ENCODE data around the gene CEACAM20. TPM values are rescaled to one million over a fixed set of nuclear protein-coding genes. Genes with fewer than 3 reads are reported as not detected.

CEACAM20 gene
- total RNA-seq, 1 experiment from 2014 or later: not detected

DNA sequence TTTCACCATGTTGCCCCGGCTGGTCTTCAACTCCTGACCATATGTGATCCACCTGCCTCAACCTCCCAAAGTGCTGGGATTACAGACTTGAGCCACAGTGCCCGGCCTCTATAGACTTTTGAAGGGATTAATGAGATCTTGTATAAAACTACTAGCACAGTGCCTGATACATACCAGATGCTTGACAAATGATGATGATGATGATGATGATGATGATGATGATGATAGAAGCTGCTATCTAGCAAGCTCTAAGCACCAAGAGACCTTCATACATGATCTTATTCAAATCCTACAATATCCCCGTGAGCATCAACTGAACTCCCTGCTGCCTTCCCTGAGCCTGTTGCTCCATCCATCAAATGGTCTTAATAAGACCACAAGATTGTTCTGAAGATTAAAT, 14.4 kb downstream of the CEACAM20 start:
- intact Hi-C loops (cut with micrococcal nuclease): no loop called here
- Histone ChIP-seq H2AFZ (ENCODE audit: low read depth, low read length, poor library complexity, severe bottlenecking) (no peak overlapping the region), H3K27me3 (ENCODE audit: insufficient read depth, low read length) (no peaks in the 10 kb centered on the region), H3K4me3 (replicated peaks in 1 of 2; ENCODE audit: low read depth in 1 of 2, low read length in 2 of 2) (no peak overlapping the region), H3K9me3 (ENCODE audit: control insufficient read depth in 1 of 2, insufficient read depth in 1 of 2, low read depth in 1 of 2, low read length in 2 of 2) (no peaks in the 10 kb centered on the region), H3K9ac (ENCODE audit: low read length) (no peak overlapping the region), H3K4me2 (ENCODE audit: low read length) (no peak overlapping the region), H3K27ac (ENCODE audit: low read depth, low read length) (no peak overlapping the region), H3K9me2 (ENCODE audit: insufficient read depth) (no peaks in the 10 kb centered on the region), H3K79me2 (ENCODE audit: insufficient read depth, low read length) (no peaks in the 10 kb centered on the region), H3K36me3 (ENCODE audit: control insufficient read depth in 1 of 2, insufficient read depth in 2 of 2, low read length in 2 of 2) (no peaks in the 10 kb centered on the region), H4K20me1 (ENCODE audit: insufficient read depth) (no peaks in the 10 kb centered on the region), H3K4me1 (ENCODE audit: control insufficient read depth in 1 of 2, insufficient read depth in 2 of 2, low read length in 2 of 2) (no peaks in the 10 kb centered on the region)
- CTCF ChIA-PET: interaction anchor here (1.4 kb wide), 1 partner anchor 15 kb away, joined by 3 read pairs; the partner anchor contains the start of gene ZNF180
- RAD21 ChIA-PET (ENCODE audit: low non-redundant PET in 1 of 2, low total read pairs in 2 of 2, uncharacterized antibody in 2 of 2, unreplicated experiment in 2 of 2): no interaction called here
- POLR2A ChIA-PET: no interaction called here
- DNase-seq (ENCODE audit: low read depth, low spot score) (no peak), ATAC-seq (no peak)
- no TSS peak for BruUV-seq (replicated peaks)
- TF ChIP-seq, protein P1, sequence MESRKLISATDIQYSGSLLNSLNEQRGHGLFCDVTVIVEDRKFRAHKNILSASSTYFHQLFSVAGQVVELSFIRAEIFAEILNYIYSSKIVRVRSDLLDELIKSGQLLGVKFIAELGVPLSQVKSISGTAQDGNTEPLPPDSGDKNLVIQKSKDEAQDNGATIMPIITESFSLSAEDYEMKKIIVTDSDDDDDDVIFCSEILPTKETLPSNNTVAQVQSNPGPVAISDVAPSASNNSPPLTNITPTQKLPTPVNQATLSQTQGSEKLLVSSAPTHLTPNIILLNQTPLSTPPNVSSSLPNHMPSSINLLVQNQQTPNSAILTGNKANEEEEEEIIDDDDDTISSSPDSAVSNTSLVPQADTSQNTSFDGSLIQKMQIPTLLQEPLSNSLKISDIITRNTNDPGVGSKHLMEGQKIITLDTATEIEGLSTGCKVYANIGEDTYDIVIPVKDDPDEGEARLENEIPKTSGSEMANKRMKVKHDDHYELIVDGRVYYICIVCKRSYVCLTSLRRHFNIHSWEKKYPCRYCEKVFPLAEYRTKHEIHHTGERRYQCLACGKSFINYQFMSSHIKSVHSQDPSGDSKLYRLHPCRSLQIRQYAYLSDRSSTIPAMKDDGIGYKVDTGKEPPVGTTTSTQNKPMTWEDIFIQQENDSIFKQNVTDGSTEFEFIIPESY (IDR thresholded peaks at IDR 0.05; ENCODE audit: extremely low read depth, insufficient replicate concordance, low read length): no peak
- TF ChIP-seq ATF3 (IDR thresholded peaks at IDR 0.05) (no peak), POLR2A (IDR thresholded peaks at IDR 0.05; ENCODE audit: borderline replicate concordance, extremely low read depth, insufficient read depth, insufficient read length) (no peak), EGR1 (IDR thresholded peaks at IDR 0.05; ENCODE audit: low read depth) (no peak), CEBPB (IDR thresholded peaks at IDR 0.05; ENCODE audit: low read depth) (no peak), SIN3A (IDR thresholded peaks at IDR 0.05; ENCODE audit: low read depth) (no peak), ZFX (IDR thresholded peaks at IDR 0.05) (no peak), POLR2AphosphoS5 (IDR thresholded peaks at IDR 0.05; ENCODE audit: low read depth, low read length) (no peak), EZH2 (IDR thresholded peaks at IDR 0.05) (no peak), SRF (IDR thresholded peaks at IDR 0.05; ENCODE audit: low read depth) (no peak), EZH2phosphoT487 (IDR thresholded peaks at IDR 0.05; ENCODE audit: borderline replicate concordance) (no peak), FOSL1 (IDR thresholded peaks at IDR 0.05; ENCODE audit: low read depth) (no peak), SP1 (IDR thresholded peaks at IDR 0.05; ENCODE audit: low read depth) (no peak), TCF7L2 (IDR thresholded peaks at IDR 0.05; ENCODE audit: borderline replicate concordance, extremely low read depth, insufficient read depth, insufficient read length) (no peak), ZNF274 (IDR thresholded peaks at IDR 0.05; ENCODE audit: low read depth, low read length) (no peak), YY1 (IDR thresholded peaks at IDR 0.05; ENCODE audit: extremely low read depth, insufficient replicate concordance, low read depth, low read length) (no peak), JUND (IDR thresholded peaks at IDR 0.05) (no peak)
- TF ChIP-seq, protein P2, sequence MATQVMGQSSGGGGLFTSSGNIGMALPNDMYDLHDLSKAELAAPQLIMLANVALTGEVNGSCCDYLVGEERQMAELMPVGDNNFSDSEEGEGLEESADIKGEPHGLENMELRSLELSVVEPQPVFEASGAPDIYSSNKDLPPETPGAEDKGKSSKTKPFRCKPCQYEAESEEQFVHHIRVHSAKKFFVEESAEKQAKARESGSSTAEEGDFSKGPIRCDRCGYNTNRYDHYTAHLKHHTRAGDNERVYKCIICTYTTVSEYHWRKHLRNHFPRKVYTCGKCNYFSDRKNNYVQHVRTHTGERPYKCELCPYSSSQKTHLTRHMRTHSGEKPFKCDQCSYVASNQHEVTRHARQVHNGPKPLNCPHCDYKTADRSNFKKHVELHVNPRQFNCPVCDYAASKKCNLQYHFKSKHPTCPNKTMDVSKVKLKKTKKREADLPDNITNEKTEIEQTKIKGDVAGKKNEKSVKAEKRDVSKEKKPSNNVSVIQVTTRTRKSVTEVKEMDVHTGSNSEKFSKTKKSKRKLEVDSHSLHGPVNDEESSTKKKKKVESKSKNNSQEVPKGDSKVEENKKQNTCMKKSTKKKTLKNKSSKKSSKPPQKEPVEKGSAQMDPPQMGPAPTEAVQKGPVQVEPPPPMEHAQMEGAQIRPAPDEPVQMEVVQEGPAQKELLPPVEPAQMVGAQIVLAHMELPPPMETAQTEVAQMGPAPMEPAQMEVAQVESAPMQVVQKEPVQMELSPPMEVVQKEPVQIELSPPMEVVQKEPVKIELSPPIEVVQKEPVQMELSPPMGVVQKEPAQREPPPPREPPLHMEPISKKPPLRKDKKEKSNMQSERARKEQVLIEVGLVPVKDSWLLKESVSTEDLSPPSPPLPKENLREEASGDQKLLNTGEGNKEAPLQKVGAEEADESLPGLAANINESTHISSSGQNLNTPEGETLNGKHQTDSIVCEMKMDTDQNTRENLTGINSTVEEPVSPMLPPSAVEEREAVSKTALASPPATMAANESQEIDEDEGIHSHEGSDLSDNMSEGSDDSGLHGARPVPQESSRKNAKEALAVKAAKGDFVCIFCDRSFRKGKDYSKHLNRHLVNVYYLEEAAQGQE (IDR thresholded peaks at IDR 0.05; ENCODE audit: low read depth): no peak
- TF ChIP-seq, protein P3, sequence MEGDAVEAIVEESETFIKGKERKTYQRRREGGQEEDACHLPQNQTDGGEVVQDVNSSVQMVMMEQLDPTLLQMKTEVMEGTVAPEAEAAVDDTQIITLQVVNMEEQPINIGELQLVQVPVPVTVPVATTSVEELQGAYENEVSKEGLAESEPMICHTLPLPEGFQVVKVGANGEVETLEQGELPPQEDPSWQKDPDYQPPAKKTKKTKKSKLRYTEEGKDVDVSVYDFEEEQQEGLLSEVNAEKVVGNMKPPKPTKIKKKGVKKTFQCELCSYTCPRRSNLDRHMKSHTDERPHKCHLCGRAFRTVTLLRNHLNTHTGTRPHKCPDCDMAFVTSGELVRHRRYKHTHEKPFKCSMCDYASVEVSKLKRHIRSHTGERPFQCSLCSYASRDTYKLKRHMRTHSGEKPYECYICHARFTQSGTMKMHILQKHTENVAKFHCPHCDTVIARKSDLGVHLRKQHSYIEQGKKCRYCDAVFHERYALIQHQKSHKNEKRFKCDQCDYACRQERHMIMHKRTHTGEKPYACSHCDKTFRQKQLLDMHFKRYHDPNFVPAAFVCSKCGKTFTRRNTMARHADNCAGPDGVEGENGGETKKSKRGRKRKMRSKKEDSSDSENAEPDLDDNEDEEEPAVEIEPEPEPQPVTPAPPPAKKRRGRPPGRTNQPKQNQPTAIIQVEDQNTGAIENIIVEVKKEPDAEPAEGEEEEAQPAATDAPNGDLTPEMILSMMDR (IDR thresholded peaks at IDR 0.05 in 2 of 3, conservative IDR thresholded peaks at IDR 0.05 in 1 of 3; ENCODE audit: borderline replicate concordance in 1 of 3, insufficient read depth in 1 of 3, low read depth in 2 of 3, low read length in 2 of 3): no peak
- TF ChIP-seq, protein P4, sequence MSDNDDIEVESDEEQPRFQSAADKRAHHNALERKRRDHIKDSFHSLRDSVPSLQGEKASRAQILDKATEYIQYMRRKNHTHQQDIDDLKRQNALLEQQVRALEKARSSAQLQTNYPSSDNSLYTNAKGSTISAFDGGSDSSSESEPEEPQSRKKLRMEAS (IDR thresholded peaks at IDR 0.05): no peak
